ENCODE results near the gene FBXO36.

- TF ChIP-seq POLR2A (IDR thresholded peaks at IDR 0.05), result no peak
- TF ChIP-seq, protein P1, sequence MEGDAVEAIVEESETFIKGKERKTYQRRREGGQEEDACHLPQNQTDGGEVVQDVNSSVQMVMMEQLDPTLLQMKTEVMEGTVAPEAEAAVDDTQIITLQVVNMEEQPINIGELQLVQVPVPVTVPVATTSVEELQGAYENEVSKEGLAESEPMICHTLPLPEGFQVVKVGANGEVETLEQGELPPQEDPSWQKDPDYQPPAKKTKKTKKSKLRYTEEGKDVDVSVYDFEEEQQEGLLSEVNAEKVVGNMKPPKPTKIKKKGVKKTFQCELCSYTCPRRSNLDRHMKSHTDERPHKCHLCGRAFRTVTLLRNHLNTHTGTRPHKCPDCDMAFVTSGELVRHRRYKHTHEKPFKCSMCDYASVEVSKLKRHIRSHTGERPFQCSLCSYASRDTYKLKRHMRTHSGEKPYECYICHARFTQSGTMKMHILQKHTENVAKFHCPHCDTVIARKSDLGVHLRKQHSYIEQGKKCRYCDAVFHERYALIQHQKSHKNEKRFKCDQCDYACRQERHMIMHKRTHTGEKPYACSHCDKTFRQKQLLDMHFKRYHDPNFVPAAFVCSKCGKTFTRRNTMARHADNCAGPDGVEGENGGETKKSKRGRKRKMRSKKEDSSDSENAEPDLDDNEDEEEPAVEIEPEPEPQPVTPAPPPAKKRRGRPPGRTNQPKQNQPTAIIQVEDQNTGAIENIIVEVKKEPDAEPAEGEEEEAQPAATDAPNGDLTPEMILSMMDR (IDR thresholded peaks at IDR 0.05 in 4 of 5, conservative IDR thresholded peaks at IDR 0.05 in 1 of 5), result no peak
Measured at GRCh38 chr2:230019742-230020141, 97.4 kb downstream of the FBXO36 start.

Measured in gastrocnemius medialis (tissue), 4 donors.